B cell (primary cell): ENCODE results near the gene ZBTB5. TPM values are rescaled to one million over a fixed set of nuclear protein-coding genes. Genes with fewer than 3 reads are reported as not detected.
A peak's percentile ranks its signal among the peaks of the same experiment; 100 is the strongest.

Source experiments
- ATAC-seq: fragments of 200-7000 bp; cut with Tn5 transposase; one replicate; pipeline ENCODE4 v1.10.0; 2021; ENCODE audit warnings: low read depth, mild to moderate bottlenecking, moderate number of reproducible peaks, moderate library complexity
- CTCF ChIA-PET: fragments of 350-600 bp; sonication (Branson Sonifier 250); formaldehyde crosslinking; loops from one replicate; lab custom pipeline; 2021; ENCODE audit warnings: antibody characterized with exemption, inconsistent platforms; lab: Charles Lee
- POLR2A ChIA-PET: fragments of 350-600 bp; sonication (Branson Sonifier 250); formaldehyde crosslinking; loops from one replicate; lab custom pipeline; 2021; ENCODE audit warnings: antibody characterized with exemption; lab: Charles Lee
- DNase-seq: peaks from one replicate; pipeline ENCODE4 v3.0.0; 2013
- H2AFZ ChIP-seq: 2 replicates; pipeline ENCODE4 v1.6.1; 2012; ENCODE audit warnings: mild to moderate bottlenecking, low read depth, low read length; ENCODE audit not compliant: insufficient read depth, poor library complexity, severe bottlenecking
- H3K27ac ChIP-seq, 2 donors: 1 replicate in 1 of 2; 2 replicates in 1 of 2; pipeline ENCODE4 v1.5.1; 2012 to 2013; ENCODE audit warnings: low read length in 2 of 2, mild to moderate bottlenecking in 2 of 2, moderate library complexity in 1 of 2
- H3K27me3 ChIP-seq, 4 experiments: fragments of 200-600 bp in 1 of 4; sonication (generic) in 1 of 4; replicated peaks in 1 of 4; 1 replicate in 2 of 4; 2 replicates in 2 of 4; pipeline versions ENCODE4 v1.6.1 to v1.7.0; 2013 to 2016; ENCODE audit warnings: low read length in 3 of 4, mild to moderate bottlenecking in 2 of 4, mixed read lengths in 1 of 4, moderate library complexity in 1 of 4; ENCODE audit not compliant: insufficient read depth in 4 of 4, control insufficient read depth in 3 of 4; ENCODE audit errors: control extremely low read depth in 1 of 4
- H3K36me3 ChIP-seq, 2 experiments: replicated peaks in 1 of 2; 1 replicate in 1 of 2; 2 replicates in 1 of 2; pipeline versions ENCODE4 v1.6.1 to v1.7.1; 2013; ENCODE audit warnings: low read length in 1 of 2; ENCODE audit not compliant: insufficient read depth in 2 of 2, control insufficient read depth in 1 of 2; ENCODE audit errors: control extremely low read depth in 1 of 2, extremely low read depth in 1 of 2
- H3K4me1 ChIP-seq, 2 donors: fragments of 200-600 bp in 1 of 2; sonication (generic) in 1 of 2; 1 replicate in 1 of 2; 2 replicates in 1 of 2; pipeline versions ENCODE4 v1.5.1 to v1.6.1; 2013 to 2017; ENCODE audit warnings: low read length in 2 of 2; ENCODE audit not compliant: control insufficient read depth in 2 of 2, insufficient read depth in 2 of 2
- H3K4me2 ChIP-seq: replicated peaks from 2 replicates; pipeline ENCODE3; 2012; ENCODE audit warnings: mild to moderate bottlenecking, low read depth, low read length; ENCODE audit not compliant: poor library complexity, severe bottlenecking
- H3K4me3 ChIP-seq, 5 experiments: fragments of 200-600 bp in 1 of 5; sonication (generic) in 1 of 5; 1 replicate in 3 of 5; 2 replicates in 2 of 5; pipeline versions ENCODE4 v1.5.1 to v1.7.0; 2011 to 2016; ENCODE audit warnings: low read length in 4 of 5, mild to moderate bottlenecking in 4 of 5, low read depth in 2 of 5, control low read depth in 1 of 5, moderate library complexity in 1 of 5; ENCODE audit not compliant: insufficient read depth in 1 of 5; ENCODE audit errors: control extremely low read depth in 1 of 5, extremely low read depth in 1 of 5
- H3K79me2 ChIP-seq: fragments of 200-600 bp; sonication (generic); one replicate; pipeline ENCODE4 v1.6.0; 2016; ENCODE audit warnings: low read length; ENCODE audit not compliant: control insufficient read depth, insufficient read depth
- H3K9ac ChIP-seq: fragments of 200-600 bp; sonication (generic); 2 replicates; pipeline ENCODE4 v1.6.1; 2017; ENCODE audit warnings: mild to moderate bottlenecking, low read length, moderate library complexity
- H3K9me3 ChIP-seq, 3 donors: one replicate each; pipeline versions ENCODE4 v1.6.1 to v1.7.1; 2013; ENCODE audit warnings: low read length in 2 of 3; ENCODE audit not compliant: control insufficient read depth in 2 of 3, insufficient read depth in 1 of 3; ENCODE audit errors: control extremely low read depth in 1 of 3
- H4K20me1 ChIP-seq: 2 replicates; pipeline ENCODE4 v1.6.0; 2012; ENCODE audit warnings: mild to moderate bottlenecking, low read length; ENCODE audit not compliant: insufficient read depth, control insufficient read depth, poor library complexity, severe bottlenecking
- H3K27ac Mint-ChIP-seq: one replicate; pipeline ENCODE4 v1.8.0; 2021; ENCODE audit warnings: mixed read lengths
- H3K27me3 Mint-ChIP-seq: one replicate; pipeline ENCODE4 v1.8.0; 2021; ENCODE audit warnings: mixed read lengths
- H3K4me1 Mint-ChIP-seq: one replicate; pipeline ENCODE4 v1.8.0; 2021; ENCODE audit warnings: mixed read lengths
- H3K4me3 Mint-ChIP-seq: one replicate; pipeline ENCODE4 v1.8.0; 2021; ENCODE audit warnings: mixed read lengths
- H3K9me3 Mint-ChIP-seq: one replicate; pipeline ENCODE4 v1.8.0; 2022; ENCODE audit warnings: mixed read lengths; ENCODE audit not compliant: insufficient read depth
- EZH2 ChIP-seq: IDR thresholded peaks from 2 replicates; pipeline ENCODE4 v1.6.1; 2012; ENCODE audit warnings: borderline replicate concordance, low read depth, mild to moderate bottlenecking, moderate library complexity, low read length; ENCODE audit not compliant: insufficient read depth, poor library complexity, severe bottlenecking
- WGBS: methylation state at CpG from one replicate; pipeline ENCODE4 v1.1.5; 2013; ENCODE audit warnings: missing lambda C conversion rate; ENCODE audit not compliant: insufficient coverage; 5-methylcytosine and 5-hydroxymethylcytosine counted together
- intact Hi-C: fragments of 100-400 bp; cut with micrococcal nuclease; formaldehyde crosslinking; loops from one replicate; pipeline ENCODE4 v1.10.0; 2022
- polyA plus RNA-seq: library from polyadenylated mRNA; depleted of rRNA; stranded (reverse); fragments of >200 nt; gene quantifications from 2 replicates; pipeline ENCODE4 v1.2.3, GENCODE V29; 2012
- total RNA-seq, 2 donors: library from RNA; stranded (reverse); fragments of 120-200 nt in 1 of 2; gene quantifications; 1 replicate in 1 of 2; 2 replicates in 1 of 2; pipeline versions ENCODE4 v1.2.3 to v1.2.4, GENCODE V29; 2013 to 2022
- TF ChIP-seq, protein P1 (sequence below): fragments of 200-600 bp; IDR thresholded peaks from one replicate; pipeline ENCODE4 v1.8.0; 2022; ENCODE audit warnings: antibody characterized with exemption, mild to moderate bottlenecking

The ZBTB5 gene
- total and polyA plus RNA-seq, 2 donors (not counting 1 experiment from before 2014, with no cell fraction given): 12.8 to 27.6 TPM

- Histone ChIP-seq H3K27me3 (no peaks in the 10 kb centered on the region), H3K9ac (no peak overlapping the region), H3K4me2 (no peak overlapping the region), H3K9me3 (no peaks in the 10 kb centered on the region), H3K4me3 (no peak overlapping the region), H2AFZ (no peak overlapping the region), H3K79me2 (peaks cover 28% of the 10 kb centered on the region), H3K36me3 (no peaks in the 10 kb centered on the region), H3K4me1 (peaks cover 46 to 63% of the 10 kb centered on the region in 2 donors), H3K27ac (no peak overlapping the region), H4K20me1 (no peaks in the 10 kb centered on the region)
- Mint-ChIP-seq H3K27ac (no peak overlapping the region), H3K27me3 (no peaks in the 10 kb centered on the region), H3K4me1 (peaks cover 60% of the 10 kb centered on the region), H3K9me3 (no peaks in the 10 kb centered on the region), H3K4me3 (no peak overlapping the region)
- ChIA-PET POLR2A (no interaction called here), CTCF (interaction anchor here (0.6 to 10.2 kb wide), 7 partner anchors 9 to 540 kb away, joined by 3 to 79 read pairs (median 5); partner anchors contain the start of gene GRHPR)
- intact Hi-C loops: loop anchor here (10.0 kb wide), 1 partner anchor 779 kb away; no protein-coding TSS in a partner anchor
- TF ChIP-seq, protein P1, sequence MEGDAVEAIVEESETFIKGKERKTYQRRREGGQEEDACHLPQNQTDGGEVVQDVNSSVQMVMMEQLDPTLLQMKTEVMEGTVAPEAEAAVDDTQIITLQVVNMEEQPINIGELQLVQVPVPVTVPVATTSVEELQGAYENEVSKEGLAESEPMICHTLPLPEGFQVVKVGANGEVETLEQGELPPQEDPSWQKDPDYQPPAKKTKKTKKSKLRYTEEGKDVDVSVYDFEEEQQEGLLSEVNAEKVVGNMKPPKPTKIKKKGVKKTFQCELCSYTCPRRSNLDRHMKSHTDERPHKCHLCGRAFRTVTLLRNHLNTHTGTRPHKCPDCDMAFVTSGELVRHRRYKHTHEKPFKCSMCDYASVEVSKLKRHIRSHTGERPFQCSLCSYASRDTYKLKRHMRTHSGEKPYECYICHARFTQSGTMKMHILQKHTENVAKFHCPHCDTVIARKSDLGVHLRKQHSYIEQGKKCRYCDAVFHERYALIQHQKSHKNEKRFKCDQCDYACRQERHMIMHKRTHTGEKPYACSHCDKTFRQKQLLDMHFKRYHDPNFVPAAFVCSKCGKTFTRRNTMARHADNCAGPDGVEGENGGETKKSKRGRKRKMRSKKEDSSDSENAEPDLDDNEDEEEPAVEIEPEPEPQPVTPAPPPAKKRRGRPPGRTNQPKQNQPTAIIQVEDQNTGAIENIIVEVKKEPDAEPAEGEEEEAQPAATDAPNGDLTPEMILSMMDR: no peak
- 95% methylated on average over 2 of the region's 4 CpGs for WGBS
- DNase-seq (no peak), ATAC-seq (no peak)
Observed at GRCh38 chr9:37413311-37413710, 51.9 kb downstream of the ZBTB5 start.

DNA sequence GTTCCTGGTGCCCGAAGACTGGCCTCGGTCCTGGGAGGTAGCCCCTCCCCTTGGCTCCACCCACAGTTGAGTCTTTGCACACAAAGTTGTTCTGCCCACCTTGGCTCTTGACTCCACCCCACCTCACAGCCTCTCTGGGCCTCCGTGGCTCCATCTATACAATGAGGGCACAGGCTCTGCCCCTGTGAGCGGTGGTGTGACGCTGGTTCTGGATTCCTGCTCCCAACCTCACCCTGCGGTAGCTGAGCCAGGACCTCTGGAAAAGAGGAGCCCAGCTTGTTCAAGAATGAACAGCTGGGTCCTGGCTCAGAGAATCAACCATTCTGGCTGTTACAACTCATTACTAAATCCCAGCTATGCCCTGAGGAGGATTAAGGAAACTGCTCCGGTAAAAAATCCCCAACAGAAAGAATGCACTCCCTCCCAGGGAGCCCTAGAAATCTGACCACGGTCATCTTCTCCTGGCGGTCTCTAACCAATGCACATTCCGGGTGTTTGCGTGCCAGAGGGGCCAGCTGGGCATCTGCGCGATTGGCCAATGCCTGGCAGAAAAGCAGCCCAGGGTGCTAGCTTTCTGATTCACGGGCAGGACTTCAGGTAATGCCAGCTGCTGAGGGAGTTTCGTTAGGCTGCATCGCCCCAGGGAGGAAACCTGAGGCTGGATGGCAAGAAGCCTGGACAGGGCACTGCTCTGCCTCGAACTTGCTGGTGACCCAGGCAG lies 52.7 kb downstream of the ZBTB5 start:
- Mint-ChIP-seq H3K4me3 (no peak overlapping the region), H3K9me3 (no peaks in the 10 kb centered on the region), H3K27me3 (no peaks in the 10 kb centered on the region), H3K27ac (peak overlapping the region; percentile 39), H3K4me1 (peaks cover 63% of the 10 kb centered on the region)
- no peak overlapping the region for H2AFZ ChIP-seq
- no peak overlapping the region for H3K4me2 ChIP-seq
- TF ChIP-seq, protein P1: no peak
- no peak for TF ChIP-seq EZH2
- POLR2A ChIA-PET: interaction anchor here (0.5 to 1.1 kb wide), 3 partner anchors 8 to 53 kb away, joined by 3 to 4 read pairs (median 3); no protein-coding TSS in a partner anchor
- CTCF ChIA-PET: interaction anchor here (0.7 to 11.4 kb wide), 8 partner anchors 9 to 540 kb away, joined by 3 to 125 read pairs (median 11); partner anchors contain the start of gene GRHPR
- ATAC-seq: no peak
- H3K9me3 ChIP-seq: no peaks in the 10 kb centered on the region
- H3K27ac ChIP-seq: no peak overlapping the region
- no peak for DNase-seq
- intact Hi-C loops: loop anchor here (10.0 kb wide), 1 partner anchor 778 kb away; no protein-coding TSS in a partner anchor
- no peak overlapping the region for H3K9ac ChIP-seq
- no peaks in the 10 kb centered on the region for H3K27me3 ChIP-seq
- H3K4me3 ChIP-seq: no peak overlapping the region
- 92% methylated on average over 17 of the region's 17 CpGs for WGBS
- peaks cover 54 to 70% of the 10 kb centered on the region in 2 donors for H3K4me1 ChIP-seq
- no peaks in the 10 kb centered on the region for H3K36me3 ChIP-seq
- no peaks in the 10 kb centered on the region for H4K20me1 ChIP-seq
- peaks cover 28% of the 10 kb centered on the region for H3K79me2 ChIP-seq
